Measurements from ENCODE around the gene CRYBA4. TPM values are rescaled to one million over a fixed set of nuclear protein-coding genes. Genes with fewer than 3 reads are reported as not detected.

Gene CRYBA4
- polyA plus RNA-seq, 1 donor (not counting 4 experiments of a cell fraction or from before 2014, with no cell fraction given), result not detected

DNA sequence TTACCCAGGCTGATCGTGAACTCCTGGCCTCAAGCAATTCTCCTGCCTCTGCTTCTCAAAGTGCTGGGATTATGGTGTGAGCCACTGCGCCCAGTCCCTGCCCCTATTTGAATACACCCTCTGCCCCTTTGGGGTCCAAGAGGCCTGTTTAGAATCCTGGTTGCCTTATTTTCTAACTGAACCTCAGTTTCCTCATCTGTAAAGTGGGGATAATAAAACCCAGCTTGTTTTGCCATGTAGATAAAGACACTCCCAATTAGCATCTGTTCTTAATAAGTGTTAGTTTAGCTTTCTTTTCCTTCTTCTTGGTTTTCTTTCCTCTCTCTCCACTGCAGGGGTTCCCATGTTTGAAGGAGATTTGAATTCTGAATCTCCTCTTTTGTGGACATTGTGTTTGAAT is 40.4 kb downstream of the CRYBA4 start:
- Histone ChIP-seq H4K20me1 (ENCODE audit: control insufficient read depth, extremely low read depth, insufficient read depth, low read length) (no peaks in the 10 kb centered on the region), H3K27ac (ENCODE audit: control insufficient read depth, insufficient read depth, low read length) (no peak overlapping the region), H3K4me2 (ENCODE audit: control insufficient read depth, extremely low read depth, insufficient read depth, low read depth, low read length) (no peak overlapping the region), H3K9ac (ENCODE audit: control insufficient read depth, extremely low read depth, insufficient read depth, low read length) (no peak overlapping the region), H2AFZ (ENCODE audit: control insufficient read depth, low read length) (no peak overlapping the region), H3K9me1 (ENCODE audit: control insufficient read depth, extremely low read depth, insufficient read depth, low read length) (no peaks in the 10 kb centered on the region), H3K4me1 (ENCODE audit: control insufficient read depth, extremely low read depth, insufficient read depth, low read length) (peaks cover 31% of the 10 kb centered on the region), H3K79me2 (ENCODE audit: control insufficient read depth, insufficient read depth, low read length) (no peaks in the 10 kb centered on the region), H3K4me3 (ENCODE audit: control insufficient read depth in 2 of 3, extremely low read depth in 1 of 3, insufficient read depth in 2 of 3, low read depth in 1 of 3, low read length in 3 of 3) (no peak overlapping the region), H3K36me3 (ENCODE audit: control insufficient read depth in 2 of 2, extremely low read depth in 1 of 2, insufficient read depth in 2 of 2, low read length in 2 of 2) (no peaks in the 10 kb centered on the region), H3K27me3 (ENCODE audit: control insufficient read depth, extremely low read depth, insufficient read depth, low read length) (peaks cover 16% of the 10 kb centered on the region), H3K9me3 (ENCODE audit: control insufficient read depth, low read depth, low read length) (no peaks in the 10 kb centered on the region)
- no peak for FAIRE-seq
- DNase-seq (ENCODE audit: low read depth, low spot score), result no peak
- dilution Hi-C loops (cut with MboI; ENCODE audit: extremely low pct_ligation_motif_present, low sequenced_read_pairs), result no loop called here
- TF ChIP-seq, protein P1, sequence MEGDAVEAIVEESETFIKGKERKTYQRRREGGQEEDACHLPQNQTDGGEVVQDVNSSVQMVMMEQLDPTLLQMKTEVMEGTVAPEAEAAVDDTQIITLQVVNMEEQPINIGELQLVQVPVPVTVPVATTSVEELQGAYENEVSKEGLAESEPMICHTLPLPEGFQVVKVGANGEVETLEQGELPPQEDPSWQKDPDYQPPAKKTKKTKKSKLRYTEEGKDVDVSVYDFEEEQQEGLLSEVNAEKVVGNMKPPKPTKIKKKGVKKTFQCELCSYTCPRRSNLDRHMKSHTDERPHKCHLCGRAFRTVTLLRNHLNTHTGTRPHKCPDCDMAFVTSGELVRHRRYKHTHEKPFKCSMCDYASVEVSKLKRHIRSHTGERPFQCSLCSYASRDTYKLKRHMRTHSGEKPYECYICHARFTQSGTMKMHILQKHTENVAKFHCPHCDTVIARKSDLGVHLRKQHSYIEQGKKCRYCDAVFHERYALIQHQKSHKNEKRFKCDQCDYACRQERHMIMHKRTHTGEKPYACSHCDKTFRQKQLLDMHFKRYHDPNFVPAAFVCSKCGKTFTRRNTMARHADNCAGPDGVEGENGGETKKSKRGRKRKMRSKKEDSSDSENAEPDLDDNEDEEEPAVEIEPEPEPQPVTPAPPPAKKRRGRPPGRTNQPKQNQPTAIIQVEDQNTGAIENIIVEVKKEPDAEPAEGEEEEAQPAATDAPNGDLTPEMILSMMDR (optimal IDR thresholded peaks at IDR 0.05 in 1 of 3, IDR thresholded peaks at IDR 0.05 in 1 of 3, conservative IDR thresholded peaks at IDR 0.05 in 1 of 3; ENCODE audit: extremely low read depth in 1 of 3, insufficient read depth in 2 of 3, low read length in 3 of 3), result no peak
- no peak for TF ChIP-seq EZH2 (IDR thresholded peaks at IDR 0.05; ENCODE audit: low read length)

DNA sequence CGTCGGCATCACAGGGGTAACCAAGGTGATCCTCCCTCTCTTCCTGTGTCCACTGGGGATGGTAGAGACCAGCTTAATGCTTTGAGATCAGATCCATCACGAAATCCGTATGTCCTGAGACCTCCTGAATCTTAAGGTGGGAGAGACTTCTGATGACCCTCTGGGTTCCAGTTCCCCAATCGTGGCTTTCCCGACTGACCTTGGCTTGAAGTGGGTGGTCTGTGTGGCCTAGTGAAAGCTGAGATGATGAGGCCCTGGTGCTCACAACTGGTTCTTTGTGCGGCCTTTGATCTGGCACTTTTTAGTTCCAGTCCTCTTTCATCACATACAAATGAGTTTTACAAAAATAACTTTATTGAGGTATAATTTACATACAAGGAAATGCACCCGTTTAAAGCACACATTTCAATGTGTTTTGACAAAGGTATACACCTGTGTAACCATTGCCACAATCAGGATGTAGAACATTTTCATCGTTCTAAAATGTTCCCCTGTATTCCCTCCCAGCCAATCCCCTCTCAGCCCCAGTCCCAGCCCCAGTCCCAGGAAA is 41.7 kb downstream of the CRYBA4 start:
- Histone ChIP-seq H3K79me2 (ENCODE audit: control insufficient read depth, insufficient read depth, low read length) (no peaks in the 10 kb centered on the region), H4K20me1 (ENCODE audit: control insufficient read depth, extremely low read depth, insufficient read depth, low read length) (no peaks in the 10 kb centered on the region), H3K4me1 (ENCODE audit: control insufficient read depth, extremely low read depth, insufficient read depth, low read length) (peaks cover 25% of the 10 kb centered on the region), H2AFZ (ENCODE audit: control insufficient read depth, low read length) (no peak overlapping the region), H3K9me1 (ENCODE audit: control insufficient read depth, extremely low read depth, insufficient read depth, low read length) (no peaks in the 10 kb centered on the region), H3K4me3 (ENCODE audit: control insufficient read depth in 2 of 3, extremely low read depth in 1 of 3, insufficient read depth in 2 of 3, low read depth in 1 of 3, low read length in 3 of 3) (no peak overlapping the region), H3K9me3 (ENCODE audit: control insufficient read depth, low read depth, low read length) (no peaks in the 10 kb centered on the region), H3K27ac (ENCODE audit: control insufficient read depth, insufficient read depth, low read length) (no peak overlapping the region), H3K36me3 (ENCODE audit: control insufficient read depth in 2 of 2, extremely low read depth in 1 of 2, insufficient read depth in 2 of 2, low read length in 2 of 2) (no peaks in the 10 kb centered on the region), H3K9ac (ENCODE audit: control insufficient read depth, extremely low read depth, insufficient read depth, low read length) (no peak overlapping the region), H3K27me3 (ENCODE audit: control insufficient read depth, extremely low read depth, insufficient read depth, low read length) (peaks cover 3% of the 10 kb centered on the region), H3K4me2 (ENCODE audit: control insufficient read depth, extremely low read depth, insufficient read depth, low read depth, low read length) (no peak overlapping the region)
- TF ChIP-seq, protein P1 (optimal IDR thresholded peaks at IDR 0.05 in 1 of 3, IDR thresholded peaks at IDR 0.05 in 1 of 3, conservative IDR thresholded peaks at IDR 0.05 in 1 of 3; ENCODE audit: extremely low read depth in 1 of 3, insufficient read depth in 2 of 3, low read length in 3 of 3), result no peak
- no peak for TF ChIP-seq EZH2 (IDR thresholded peaks at IDR 0.05; ENCODE audit: low read length)
- no peak for DNase-seq (ENCODE audit: low read depth, low spot score)
- dilution Hi-C loops (cut with MboI; ENCODE audit: extremely low pct_ligation_motif_present, low sequenced_read_pairs), result no loop called here
- FAIRE-seq, result no peak
